ENCODE results near the gene LARP4B. TPM values are rescaled to one million over a fixed set of nuclear protein-coding genes. Genes with fewer than 3 reads are reported as not detected.

The LARP4B gene
- total and polyA plus RNA-seq, 2 of the 13 experiments (the other 11 are each of a cell fraction or from before 2014, with no cell fraction given) = 19.5 to 30.2 TPM

DNA sequence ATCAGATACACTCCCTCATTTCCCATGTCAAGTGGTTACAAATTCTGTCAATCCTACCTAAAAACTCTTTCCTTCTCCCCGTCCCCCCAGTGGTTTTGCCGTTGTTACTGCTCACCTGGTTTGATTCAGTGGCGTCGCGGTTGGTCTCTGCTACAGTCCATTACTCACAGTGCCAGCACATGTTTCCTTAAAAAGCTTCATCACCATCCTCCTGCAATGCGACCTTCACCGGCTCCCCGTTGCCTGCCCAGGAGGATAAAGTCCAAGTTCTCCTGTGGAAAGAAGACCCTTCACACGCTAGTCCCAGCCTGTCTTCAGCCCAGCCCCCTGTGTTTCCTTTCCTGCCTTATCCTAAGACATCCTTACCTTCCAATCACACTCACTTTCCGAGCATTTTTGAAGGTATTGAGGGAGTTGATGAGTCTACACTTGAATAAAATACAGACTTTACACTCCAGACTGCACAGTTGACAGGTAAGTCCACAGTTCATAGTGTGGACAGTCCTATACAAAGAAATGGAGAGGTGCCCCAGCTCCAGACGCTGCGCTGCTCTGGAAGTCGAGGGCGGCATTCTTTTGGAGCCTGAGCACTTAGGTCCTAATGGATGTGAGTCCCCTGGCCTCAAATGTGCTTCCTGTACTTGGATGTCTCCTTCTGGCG lies 3.4 kb upstream of the LARP4B start (continued):
- 0 out of 2 replicates have a peak, but pooled peaks have one; percentile 5 for TF ChIP-seq CREM (IDR thresholded peaks at IDR 0.05)
- TF ChIP-seq CREM (CRISPR knock-in tag; IDR thresholded peaks at IDR 0.05) = no peak
- TF ChIP-seq, protein P1, sequence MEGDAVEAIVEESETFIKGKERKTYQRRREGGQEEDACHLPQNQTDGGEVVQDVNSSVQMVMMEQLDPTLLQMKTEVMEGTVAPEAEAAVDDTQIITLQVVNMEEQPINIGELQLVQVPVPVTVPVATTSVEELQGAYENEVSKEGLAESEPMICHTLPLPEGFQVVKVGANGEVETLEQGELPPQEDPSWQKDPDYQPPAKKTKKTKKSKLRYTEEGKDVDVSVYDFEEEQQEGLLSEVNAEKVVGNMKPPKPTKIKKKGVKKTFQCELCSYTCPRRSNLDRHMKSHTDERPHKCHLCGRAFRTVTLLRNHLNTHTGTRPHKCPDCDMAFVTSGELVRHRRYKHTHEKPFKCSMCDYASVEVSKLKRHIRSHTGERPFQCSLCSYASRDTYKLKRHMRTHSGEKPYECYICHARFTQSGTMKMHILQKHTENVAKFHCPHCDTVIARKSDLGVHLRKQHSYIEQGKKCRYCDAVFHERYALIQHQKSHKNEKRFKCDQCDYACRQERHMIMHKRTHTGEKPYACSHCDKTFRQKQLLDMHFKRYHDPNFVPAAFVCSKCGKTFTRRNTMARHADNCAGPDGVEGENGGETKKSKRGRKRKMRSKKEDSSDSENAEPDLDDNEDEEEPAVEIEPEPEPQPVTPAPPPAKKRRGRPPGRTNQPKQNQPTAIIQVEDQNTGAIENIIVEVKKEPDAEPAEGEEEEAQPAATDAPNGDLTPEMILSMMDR (CRISPR knock-in tag; IDR thresholded peaks at IDR 0.05) = 0 out of 2 replicates have a peak, but pooled peaks have one; percentile 4
- TF ChIP-seq MXI1 (IDR thresholded peaks at IDR 0.05; ENCODE audit: borderline replicate concordance, low read depth, low read length) = peak; percentile 16; the same call in 1 of the 3 replicates
- TF ChIP-seq ZNF564 (CRISPR knock-in tag; IDR thresholded peaks at IDR 0.05) = no peak
- TF ChIP-seq, protein P2, sequence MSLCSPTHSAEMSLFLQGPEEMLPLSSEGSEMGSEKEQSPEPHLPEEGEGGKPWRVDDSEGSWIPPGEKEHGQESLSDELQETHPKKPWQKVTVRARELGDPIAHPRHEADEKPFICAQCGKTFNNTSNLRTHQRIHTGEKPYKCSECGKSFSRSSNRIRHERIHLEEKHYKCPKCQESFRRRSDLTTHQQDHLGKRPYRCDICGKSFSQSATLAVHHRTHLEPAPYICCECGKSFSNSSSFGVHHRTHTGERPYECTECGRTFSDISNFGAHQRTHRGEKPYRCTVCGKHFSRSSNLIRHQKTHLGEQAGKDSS (CRISPR knock-in tag; IDR thresholded peaks at IDR 0.05; ENCODE audit: borderline replicate concordance, low read depth) = 0 out of 2 replicates have a peak, but pooled peaks have one; percentile 48
- TF ChIP-seq, protein P3, sequence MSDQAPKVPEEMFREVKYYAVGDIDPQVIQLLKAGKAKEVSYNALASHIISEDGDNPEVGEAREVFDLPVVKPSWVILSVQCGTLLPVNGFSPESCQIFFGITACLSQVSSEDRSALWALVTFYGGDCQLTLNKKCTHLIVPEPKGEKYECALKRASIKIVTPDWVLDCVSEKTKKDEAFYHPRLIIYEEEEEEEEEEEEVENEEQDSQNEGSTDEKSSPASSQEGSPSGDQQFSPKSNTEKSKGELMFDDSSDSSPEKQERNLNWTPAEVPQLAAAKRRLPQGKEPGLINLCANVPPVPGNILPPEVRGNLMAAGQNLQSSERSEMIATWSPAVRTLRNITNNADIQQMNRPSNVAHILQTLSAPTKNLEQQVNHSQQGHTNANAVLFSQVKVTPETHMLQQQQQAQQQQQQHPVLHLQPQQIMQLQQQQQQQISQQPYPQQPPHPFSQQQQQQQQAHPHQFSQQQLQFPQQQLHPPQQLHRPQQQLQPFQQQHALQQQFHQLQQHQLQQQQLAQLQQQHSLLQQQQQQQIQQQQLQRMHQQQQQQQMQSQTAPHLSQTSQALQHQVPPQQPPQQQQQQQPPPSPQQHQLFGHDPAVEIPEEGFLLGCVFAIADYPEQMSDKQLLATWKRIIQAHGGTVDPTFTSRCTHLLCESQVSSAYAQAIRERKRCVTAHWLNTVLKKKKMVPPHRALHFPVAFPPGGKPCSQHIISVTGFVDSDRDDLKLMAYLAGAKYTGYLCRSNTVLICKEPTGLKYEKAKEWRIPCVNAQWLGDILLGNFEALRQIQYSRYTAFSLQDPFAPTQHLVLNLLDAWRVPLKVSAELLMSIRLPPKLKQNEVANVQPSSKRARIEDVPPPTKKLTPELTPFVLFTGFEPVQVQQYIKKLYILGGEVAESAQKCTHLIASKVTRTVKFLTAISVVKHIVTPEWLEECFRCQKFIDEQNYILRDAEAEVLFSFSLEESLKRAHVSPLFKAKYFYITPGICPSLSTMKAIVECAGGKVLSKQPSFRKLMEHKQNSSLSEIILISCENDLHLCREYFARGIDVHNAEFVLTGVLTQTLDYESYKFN (CRISPR knock-in tag; conservative IDR thresholded peaks at IDR 0.05) = peak; percentile 70
- TF ChIP-seq, protein P4, sequence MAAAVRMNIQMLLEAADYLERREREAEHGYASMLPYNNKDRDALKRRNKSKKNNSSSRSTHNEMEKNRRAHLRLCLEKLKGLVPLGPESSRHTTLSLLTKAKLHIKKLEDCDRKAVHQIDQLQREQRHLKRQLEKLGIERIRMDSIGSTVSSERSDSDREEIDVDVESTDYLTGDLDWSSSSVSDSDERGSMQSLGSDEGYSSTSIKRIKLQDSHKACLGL (CRISPR knock-in tag; IDR thresholded peaks at IDR 0.05) = no peak
- TF ChIP-seq, protein P5, sequence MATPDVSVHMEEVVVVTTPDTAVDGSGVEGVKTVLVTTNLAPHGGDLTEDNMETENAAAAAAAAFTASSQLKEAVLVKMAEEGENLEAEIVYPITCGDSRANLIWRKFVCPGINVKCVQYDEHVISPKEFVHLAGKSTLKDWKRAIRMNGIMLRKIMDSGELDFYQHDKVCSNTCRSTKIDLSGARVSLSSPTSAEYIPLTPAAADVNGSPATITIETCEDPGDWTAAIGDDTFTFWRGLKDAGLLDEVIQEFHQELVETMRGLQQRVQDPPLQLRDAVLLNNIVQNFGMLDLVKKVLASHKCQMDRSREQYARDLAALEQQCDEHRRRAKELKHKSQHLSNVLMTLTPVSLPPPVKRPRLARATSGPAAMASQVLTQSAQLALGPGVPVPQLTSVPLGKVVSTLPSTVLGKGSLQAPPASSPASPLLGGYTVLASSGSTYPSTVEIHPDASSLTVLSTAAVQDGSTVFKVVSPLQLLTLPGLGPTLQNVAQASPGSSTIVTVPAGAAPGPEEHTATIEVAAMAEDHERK (CRISPR knock-in tag; IDR thresholded peaks at IDR 0.05; ENCODE audit: low read depth) = no peak
- TF ChIP-seq HDAC1 (CRISPR knock-in tag; IDR thresholded peaks at IDR 0.05) = peak; percentile 57; the same call in 1 of the 2 replicates
- no peak for TF ChIP-seq ZNF792 (CRISPR knock-in tag; IDR thresholded peaks at IDR 0.05)
- no peak for TF ChIP-seq ZNF777 (CRISPR knock-in tag; IDR thresholded peaks at IDR 0.05)
- no peak for TF ChIP-seq NCOA5 (CRISPR knock-in tag; IDR thresholded peaks at IDR 0.05)
- TF ChIP-seq, protein P6, sequence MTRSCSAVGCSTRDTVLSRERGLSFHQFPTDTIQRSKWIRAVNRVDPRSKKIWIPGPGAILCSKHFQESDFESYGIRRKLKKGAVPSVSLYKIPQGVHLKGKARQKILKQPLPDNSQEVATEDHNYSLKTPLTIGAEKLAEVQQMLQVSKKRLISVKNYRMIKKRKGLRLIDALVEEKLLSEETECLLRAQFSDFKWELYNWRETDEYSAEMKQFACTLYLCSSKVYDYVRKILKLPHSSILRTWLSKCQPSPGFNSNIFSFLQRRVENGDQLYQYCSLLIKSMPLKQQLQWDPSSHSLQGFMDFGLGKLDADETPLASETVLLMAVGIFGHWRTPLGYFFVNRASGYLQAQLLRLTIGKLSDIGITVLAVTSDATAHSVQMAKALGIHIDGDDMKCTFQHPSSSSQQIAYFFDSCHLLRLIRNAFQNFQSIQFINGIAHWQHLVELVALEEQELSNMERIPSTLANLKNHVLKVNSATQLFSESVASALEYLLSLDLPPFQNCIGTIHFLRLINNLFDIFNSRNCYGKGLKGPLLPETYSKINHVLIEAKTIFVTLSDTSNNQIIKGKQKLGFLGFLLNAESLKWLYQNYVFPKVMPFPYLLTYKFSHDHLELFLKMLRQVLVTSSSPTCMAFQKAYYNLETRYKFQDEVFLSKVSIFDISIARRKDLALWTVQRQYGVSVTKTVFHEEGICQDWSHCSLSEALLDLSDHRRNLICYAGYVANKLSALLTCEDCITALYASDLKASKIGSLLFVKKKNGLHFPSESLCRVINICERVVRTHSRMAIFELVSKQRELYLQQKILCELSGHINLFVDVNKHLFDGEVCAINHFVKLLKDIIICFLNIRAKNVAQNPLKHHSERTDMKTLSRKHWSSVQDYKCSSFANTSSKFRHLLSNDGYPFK (CRISPR knock-in tag; IDR thresholded peaks at IDR 0.05; ENCODE audit: borderline replicate concordance) = no peak
- TF ChIP-seq, protein P7, sequence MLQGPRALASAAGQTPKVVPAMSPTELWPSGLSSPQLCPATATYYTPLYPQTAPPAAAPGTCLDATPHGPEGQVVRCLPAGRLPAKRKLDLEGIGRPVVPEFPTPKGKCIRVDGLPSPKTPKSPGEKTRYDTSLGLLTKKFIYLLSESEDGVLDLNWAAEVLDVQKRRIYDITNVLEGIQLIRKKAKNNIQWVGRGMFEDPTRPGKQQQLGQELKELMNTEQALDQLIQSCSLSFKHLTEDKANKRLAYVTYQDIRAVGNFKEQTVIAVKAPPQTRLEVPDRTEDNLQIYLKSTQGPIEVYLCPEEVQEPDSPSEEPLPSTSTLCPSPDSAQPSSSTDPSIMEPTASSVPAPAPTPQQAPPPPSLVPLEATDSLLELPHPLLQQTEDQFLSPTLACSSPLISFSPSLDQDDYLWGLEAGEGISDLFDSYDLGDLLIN (CRISPR knock-in tag; IDR thresholded peaks at IDR 0.05; ENCODE audit: borderline replicate concordance) = no peak
